Daoy (cell line): ENCODE results near the gene P2RY14. TPM values are rescaled to one million over a fixed set of nuclear protein-coding genes. Genes with fewer than 3 reads are reported as not detected.
"Not testable (repeated sequence)": the region's sequence is repeated elsewhere in the genome, so short reads cannot be mapped to it uniquely, and the experiment has no call there.

ENCODE experiments used
- DNase-seq: peaks from one replicate; pipeline ENCODE4 v3.0.0-alpha.2; 2015; ENCODE audit warnings: low read depth
- total RNA-seq: library from RNA; depleted of rRNA; stranded (reverse); fragments of >200 nt; shearing (Covaris generic); gene quantifications from 2 replicates; pipeline ENCODE4 v1.2.3, GENCODE V29; 2014

Gene P2RY14
- total RNA-seq, 1 experiment from 2014 or later: not detected

DNA sequence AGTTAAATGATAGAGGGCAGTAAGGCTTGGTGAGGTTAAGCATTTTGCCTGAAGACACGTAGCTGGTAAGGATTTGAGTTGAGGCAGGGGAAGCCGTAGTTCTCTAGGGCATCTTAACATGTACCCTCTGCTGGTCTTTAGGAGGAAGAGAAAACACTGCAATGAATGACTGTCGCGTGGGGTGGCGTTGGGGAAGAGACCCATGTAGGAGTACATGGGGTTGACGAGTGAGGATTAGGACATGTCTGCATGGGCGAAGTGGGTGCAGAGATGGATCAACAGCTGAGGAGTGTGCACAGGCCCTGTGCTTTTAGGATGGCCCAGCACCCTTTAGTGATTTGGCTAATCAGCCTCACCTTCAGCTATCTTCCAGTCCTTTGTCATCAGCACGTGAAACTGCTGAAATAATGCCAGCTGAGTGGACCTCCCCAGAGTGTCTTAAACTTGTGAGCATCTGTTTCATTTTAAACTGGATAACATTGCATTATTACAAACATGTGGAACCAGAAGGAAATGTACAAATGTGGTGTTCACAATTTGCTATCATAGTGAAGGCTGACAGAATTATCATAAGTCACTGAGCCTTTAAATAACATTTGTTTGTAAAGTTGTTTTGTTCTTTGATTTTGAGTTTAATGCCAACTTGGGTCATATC is 15.3 kb downstream of the P2RY14 start:
- no peak for DNase-seq

DNA sequence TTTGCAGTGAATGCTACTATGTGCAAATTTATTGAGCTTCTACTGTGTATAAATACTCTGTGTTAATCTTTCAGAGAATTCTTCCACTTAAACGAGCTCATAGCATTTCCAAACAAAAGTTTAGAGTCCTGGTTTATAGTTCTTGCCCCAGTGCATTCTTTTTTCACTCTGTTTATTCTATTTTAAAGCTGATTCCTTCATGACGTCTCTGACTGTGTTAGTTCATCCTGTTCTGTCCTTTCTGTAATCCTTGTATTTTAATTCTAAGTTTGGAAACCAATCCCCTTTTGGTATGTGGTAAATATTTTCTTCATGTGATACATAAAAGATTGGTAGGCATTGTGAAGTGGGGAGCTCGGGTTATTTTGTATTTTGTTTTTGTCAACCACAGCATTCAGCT is 18.7 kb downstream of the P2RY14 start:
- no peak for DNase-seq

GRCh38 chr3:151256749-151257148 is 21.6 kb downstream of the P2RY14 start:
- DNase-seq: no peak

- no peak for DNase-seq
Observed at GRCh38 chr3:151248772-151249337, 29.5 kb downstream of the P2RY14 start.

- not testable (repeated sequence) for DNase-seq
Observed at GRCh38 chr3:151242006-151242405, 36.3 kb downstream of the P2RY14 start.

GRCh38 chr3:151236736-151237135 is 41.6 kb downstream of the P2RY14 start:
- DNase-seq: no peak

GRCh38 chr3:151236316-151236715 is 42.0 kb downstream of the P2RY14 start:
- no peak for DNase-seq

DNA sequence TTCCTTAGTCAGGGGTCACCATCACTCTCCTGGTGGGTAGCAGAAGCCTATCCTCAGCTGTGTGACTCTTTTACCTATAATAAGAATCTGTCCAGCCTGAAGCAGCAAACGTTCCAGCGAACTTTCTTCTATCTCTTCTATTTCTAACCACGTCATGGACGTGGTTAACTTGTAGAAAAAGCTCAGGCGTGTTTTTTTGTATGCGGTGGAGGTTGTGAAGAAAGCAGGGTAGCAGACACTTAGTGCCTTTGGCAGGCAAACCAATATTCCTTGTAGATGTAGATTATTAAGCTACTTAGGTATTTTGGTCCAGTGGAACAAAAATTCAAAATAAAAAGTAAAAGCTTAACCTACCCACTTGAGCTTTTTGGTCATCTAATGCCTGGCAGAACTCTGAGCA is 43.5 kb downstream of the P2RY14 start:
- DNase-seq: no peak

GRCh38 chr3:151232991-151233390 is 45.4 kb downstream of the P2RY14 start:
- no peak for DNase-seq

- DNase-seq: not testable (repeated sequence)
Observed at GRCh38 chr3:151232403-151232802, 45.9 kb downstream of the P2RY14 start.

GRCh38 chr3:151230646-151231045 is 47.7 kb downstream of the P2RY14 start:
- no peak for DNase-seq

DNA sequence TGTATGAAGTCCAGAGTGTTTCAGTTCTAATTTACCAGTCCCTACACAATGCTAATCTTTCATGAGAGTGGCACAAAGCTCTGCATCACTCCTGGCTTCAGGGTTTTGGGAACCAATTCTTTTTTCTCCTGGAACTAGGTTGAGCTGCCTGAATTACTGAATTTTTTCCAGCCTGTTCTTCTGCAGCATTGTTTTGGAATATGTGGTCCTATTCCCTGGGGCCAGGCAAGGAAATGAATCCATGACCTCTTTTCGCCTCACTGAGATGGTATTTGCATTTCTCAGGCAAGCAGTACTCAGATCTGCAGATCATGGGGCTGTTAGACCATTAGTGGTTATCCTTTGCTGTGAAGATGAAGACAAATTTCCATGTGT is 49.7 kb downstream of the P2RY14 start:
- DNase-seq: peak; percentile 76

DNA sequence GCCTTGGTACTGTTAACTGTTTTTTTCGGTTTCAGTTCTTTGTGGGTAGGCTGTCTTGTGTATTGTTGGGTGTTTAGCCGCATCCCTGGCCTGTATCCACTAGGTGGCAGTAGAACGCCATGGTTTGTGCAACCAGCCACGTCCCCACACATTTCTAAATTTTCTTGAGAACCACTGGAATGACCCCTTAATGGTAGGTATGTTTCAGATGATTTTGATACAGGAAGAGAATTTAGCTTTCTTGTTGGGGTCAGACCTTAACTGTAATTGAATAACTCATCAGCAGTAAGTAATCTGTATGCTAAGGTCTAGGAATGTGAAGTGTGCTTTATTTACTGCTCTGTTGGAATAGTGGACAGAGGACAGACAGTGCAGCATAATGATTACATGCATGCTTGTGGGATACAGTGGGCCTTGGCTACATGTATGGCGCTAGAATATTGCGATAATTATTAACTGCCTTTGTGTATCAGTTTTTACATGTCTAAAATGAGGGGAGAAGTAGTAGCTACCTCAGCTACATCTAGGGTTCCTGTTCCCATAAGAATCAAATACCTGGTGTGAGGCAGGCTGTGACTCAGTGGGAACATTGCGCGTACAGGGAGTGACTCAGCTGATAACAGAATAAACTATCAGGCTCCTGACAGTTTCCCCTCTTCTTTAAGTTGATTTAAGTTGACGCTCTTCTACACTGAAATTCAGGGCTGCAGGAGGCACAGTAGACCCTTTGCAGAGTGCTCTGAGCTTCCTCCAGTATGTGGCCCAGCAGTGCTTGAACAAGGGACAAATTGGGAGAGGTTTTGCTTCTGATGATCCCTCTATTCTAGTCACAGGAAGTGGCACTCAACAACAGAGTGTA is 50.3 kb downstream of the P2RY14 start:
- peak; percentile 88 for DNase-seq

DNA sequence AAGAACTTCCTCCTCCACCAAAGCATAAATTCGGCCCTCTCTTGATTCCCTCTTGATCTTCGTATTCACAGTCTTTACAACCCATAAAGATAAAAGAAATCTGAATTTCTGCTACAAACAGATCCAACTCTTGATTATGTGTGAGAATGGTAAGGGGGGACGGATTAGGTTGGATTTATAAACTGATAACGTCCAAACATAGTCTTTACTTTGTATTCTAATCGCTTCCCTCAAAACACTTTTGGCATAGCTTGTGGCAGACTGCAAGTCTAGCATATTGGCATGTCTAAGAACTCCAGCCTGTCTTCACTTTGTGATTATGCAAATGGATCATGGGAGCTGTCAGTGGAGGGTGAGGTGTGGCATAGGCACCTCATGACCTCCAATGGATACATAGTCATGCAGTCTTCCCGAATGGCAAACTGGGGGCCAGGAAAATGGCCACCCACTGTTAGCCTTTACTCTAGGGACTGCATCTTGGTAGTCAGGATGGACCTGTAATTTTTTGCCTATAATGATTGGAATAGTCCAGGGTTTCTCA is 51.0 kb downstream of the P2RY14 start:
- no peak for DNase-seq

GRCh38 chr3:151226825-151227224 is 51.5 kb downstream of the P2RY14 start:
- DNase-seq: no peak

GRCh38 chr3:151226088-151226563 is 52.2 kb downstream of the P2RY14 start:
- DNase-seq: peak; percentile 77

- DNase-seq: no peak
Observed at GRCh38 chr3:151225040-151225975, 53.0 kb downstream of the P2RY14 start.

- DNase-seq: no peak
Observed at GRCh38 chr3:151224268-151224866, 54.0 kb downstream of the P2RY14 start.

GRCh38 chr3:151219056-151219455 is 59.3 kb downstream of the P2RY14 start:
- DNase-seq: peak; percentile 67

GRCh38 chr3:151218136-151218535 is 60.2 kb downstream of the P2RY14 start:
- DNase-seq: no peak
